DND-41 (cell line): Measurements from ENCODE around the gene TNS1.

ENCODE experiments used
- EZH2 ChIP-seq: IDR thresholded peaks from 3 replicates; pipeline ENCODE4 v1.6.1; 2012; ENCODE audit warnings: borderline replicate concordance, low read depth, mild to moderate bottlenecking, moderate library complexity, low read length, inconsistent platforms; ENCODE audit not compliant: severe bottlenecking
- TF ChIP-seq, protein P1 (sequence below): IDR thresholded peaks from 2 replicates; pipeline ENCODE4 v1.5.1; 2012; ENCODE audit warnings: borderline replicate concordance, low read length, moderate library complexity, mild to moderate bottlenecking; ENCODE audit not compliant: poor library complexity, severe bottlenecking; ENCODE audit errors: extremely low read depth

DNA sequence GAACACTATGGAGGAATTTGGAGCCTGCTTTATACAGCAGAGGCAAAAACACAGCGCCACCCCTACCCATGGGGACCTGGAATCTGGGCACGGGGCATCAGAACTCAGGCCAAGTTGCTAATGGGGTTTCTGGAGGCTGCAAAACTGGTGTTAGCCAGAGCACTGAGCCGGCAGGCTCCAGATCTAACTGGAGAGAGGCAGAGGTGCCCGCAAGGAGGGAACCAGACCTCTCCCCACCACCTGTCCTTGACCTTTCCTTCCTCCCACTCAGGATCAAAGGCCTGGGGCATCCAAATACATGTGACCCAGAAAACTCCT lies 126.6 kb downstream of the TNS1 start:
- TF ChIP-seq, protein P1, sequence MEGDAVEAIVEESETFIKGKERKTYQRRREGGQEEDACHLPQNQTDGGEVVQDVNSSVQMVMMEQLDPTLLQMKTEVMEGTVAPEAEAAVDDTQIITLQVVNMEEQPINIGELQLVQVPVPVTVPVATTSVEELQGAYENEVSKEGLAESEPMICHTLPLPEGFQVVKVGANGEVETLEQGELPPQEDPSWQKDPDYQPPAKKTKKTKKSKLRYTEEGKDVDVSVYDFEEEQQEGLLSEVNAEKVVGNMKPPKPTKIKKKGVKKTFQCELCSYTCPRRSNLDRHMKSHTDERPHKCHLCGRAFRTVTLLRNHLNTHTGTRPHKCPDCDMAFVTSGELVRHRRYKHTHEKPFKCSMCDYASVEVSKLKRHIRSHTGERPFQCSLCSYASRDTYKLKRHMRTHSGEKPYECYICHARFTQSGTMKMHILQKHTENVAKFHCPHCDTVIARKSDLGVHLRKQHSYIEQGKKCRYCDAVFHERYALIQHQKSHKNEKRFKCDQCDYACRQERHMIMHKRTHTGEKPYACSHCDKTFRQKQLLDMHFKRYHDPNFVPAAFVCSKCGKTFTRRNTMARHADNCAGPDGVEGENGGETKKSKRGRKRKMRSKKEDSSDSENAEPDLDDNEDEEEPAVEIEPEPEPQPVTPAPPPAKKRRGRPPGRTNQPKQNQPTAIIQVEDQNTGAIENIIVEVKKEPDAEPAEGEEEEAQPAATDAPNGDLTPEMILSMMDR: no peak
- no peak for TF ChIP-seq EZH2
